GM23338 (cell line): ENCODE results near the gene CUX1. TPM values are rescaled to one million over a fixed set of nuclear protein-coding genes. Genes with fewer than 3 reads are reported as not detected.
A peak's percentile ranks its signal among the peaks of the same experiment; 100 is the strongest.

Source experiments
- ATAC-seq: fragments of 200-7000 bp; cut with Tn5 transposase; 3 replicates; pipeline ENCODE4 v1.9.1; 2020
- DNase-seq: peaks from one replicate; pipeline ENCODE4 v3.0.0-alpha.2; 2015; ENCODE audit warnings: low spot score
- H2AFZ ChIP-seq: fragments of 200-600 bp; sonication (generic); 2 replicates; pipeline ENCODE4 v1.8.0; 2016; ENCODE audit warnings: antibody characterized with exemption, mild to moderate bottlenecking, moderate library complexity
- H3F3A ChIP-seq: fragments of 200-600 bp; sonication (generic); replicated peaks from 2 replicates; pipeline ENCODE4 v1.8.0; 2017; ENCODE audit warnings: antibody characterized with exemption, mixed run types, low read depth
- H3K27ac ChIP-seq: fragments of 200-600 bp; sonication (generic); 2 replicates; pipeline ENCODE4 v1.6.1; 2016; ENCODE audit warnings: low read depth
- H3K27me3 ChIP-seq: fragments of 200-600 bp; sonication (generic); 2 replicates; pipeline ENCODE4 v1.8.0; 2016; ENCODE audit warnings: mild to moderate bottlenecking, mixed run types, moderate library complexity; ENCODE audit not compliant: insufficient read depth
- H3K36me3 ChIP-seq: fragments of 200-600 bp; sonication (generic); 2 replicates; pipeline ENCODE4 v1.8.0; 2016; ENCODE audit warnings: mild to moderate bottlenecking; ENCODE audit not compliant: insufficient read depth
- H3K4me1 ChIP-seq: fragments of 200-600 bp; sonication (generic); 2 replicates; pipeline ENCODE4 v1.8.0; 2016; ENCODE audit warnings: mild to moderate bottlenecking, moderate library complexity; ENCODE audit not compliant: insufficient read depth
- H3K4me2 ChIP-seq: fragments of 200-600 bp; sonication (generic); 2 replicates; pipeline ENCODE4 v1.7.1; 2017; ENCODE audit warnings: mixed run types
- H3K4me3 ChIP-seq: fragments of 200-600 bp; sonication (generic); 2 replicates; pipeline ENCODE4 v1.6.1; 2016; ENCODE audit warnings: mixed run types
- H3K79me2 ChIP-seq: fragments of 200-600 bp; sonication (generic); replicated peaks from 2 replicates; pipeline ENCODE4 v1.8.0; 2017; ENCODE audit warnings: mild to moderate bottlenecking; ENCODE audit not compliant: insufficient read depth
- H3K9me2 ChIP-seq: fragments of 200-600 bp; sonication (generic); 2 replicates; pipeline ENCODE4 v1.8.0; 2017; ENCODE audit not compliant: insufficient read depth
- H4K20me1 ChIP-seq: fragments of 200-600 bp; sonication (generic); replicated peaks from 2 replicates; pipeline ENCODE4 v1.8.0; 2017; ENCODE audit warnings: mild to moderate bottlenecking; ENCODE audit not compliant: insufficient read depth
- H3K27ac Mint-ChIP-seq: 2 replicates; pipeline ENCODE4 v1.8.0; 2020; ENCODE audit warnings: inconsistent platforms, mild to moderate bottlenecking, moderate library complexity, mixed read lengths
- H3K27me3 Mint-ChIP-seq: 3 replicates; pipeline ENCODE4 v1.8.0; 2022; ENCODE audit warnings: low read depth, mild to moderate bottlenecking, moderate library complexity, mixed read lengths, inconsistent platforms; ENCODE audit not compliant: insufficient read depth, poor library complexity
- H3K36me3 Mint-ChIP-seq: 3 replicates; pipeline ENCODE4 v1.8.0; 2021; ENCODE audit warnings: low read depth, mild to moderate bottlenecking, inconsistent platforms, moderate library complexity, mixed read lengths
- H3K4me1 Mint-ChIP-seq: 3 replicates; pipeline ENCODE4 v1.8.0; 2020; ENCODE audit warnings: mild to moderate bottlenecking, inconsistent platforms, mixed read lengths
- H3K4me3 Mint-ChIP-seq: 3 replicates; pipeline ENCODE4 v1.8.0; 2021; ENCODE audit warnings: moderate library complexity, mild to moderate bottlenecking, inconsistent platforms, mixed read lengths
- H3K9me3 Mint-ChIP-seq: 3 replicates; pipeline ENCODE4 v1.8.0; 2020; ENCODE audit warnings: moderate library complexity, mild to moderate bottlenecking, inconsistent platforms, mixed read lengths
- CREB1 ChIP-seq: fragments of 250-450 bp; sonication (Bioruptor Pico); IDR thresholded peaks from 2 replicates; pipeline ENCODE4 v1.5.0; 2020; ENCODE audit warnings: low read depth, mild to moderate bottlenecking, moderate library complexity
- EZH2 ChIP-seq: fragments of 200-600 bp; sonication (generic); IDR thresholded peaks from one replicate; pipeline ENCODE4 v1.8.0; 2017; ENCODE audit warnings: antibody characterized with exemption, mild to moderate bottlenecking, low read depth; ENCODE audit not compliant: unreplicated experiment
- NANOG ChIP-seq: IDR thresholded peaks from 2 replicates; pipeline ENCODE4 v1.6.1; 2016; ENCODE audit warnings: antibody characterized with exemption, borderline replicate concordance
- POLR2AphosphoS5 ChIP-seq: IDR thresholded peaks from 2 replicates; pipeline ENCODE4 v1.6.1; 2016; ENCODE audit warnings: antibody characterized with exemption, low read depth
- ZNF331 ChIP-seq: fragments of 250-450 bp; sonication (Bioruptor Pico); IDR thresholded peaks from 2 replicates; pipeline ENCODE4 v1.5.0; 2020; ENCODE audit warnings: low read depth, mild to moderate bottlenecking, moderate library complexity
- polyA plus RNA-seq: library from polyadenylated mRNA; unstranded; fragments of >200 nt; fragmentation: Nextera tagmentation; extraction: Ambion mirVana; gene quantifications from 2 replicates; pipeline ENCODE4 v1.2.1, GENCODE V29; 2016
- total RNA-seq: library from RNA; depleted of rRNA; stranded (reverse); fragments of >200 nt; shearing (Covaris generic); gene quantifications from 2 replicates; pipeline ENCODE4 v1.2.3, GENCODE V29; 2014
- TF ChIP-seq, protein P1 (sequence below), 2 experiments: fragments of 200-600 bp in 1 of 2; sonication (generic) in 1 of 2; conservative IDR thresholded peaks; 2 replicates each; pipeline versions ENCODE4 v1.5.1 to v1.6.1; 2016 to 2017; ENCODE audit warnings: antibody characterized with exemption in 2 of 2, low read depth in 2 of 2, mild to moderate bottlenecking in 2 of 2, moderate library complexity in 1 of 2
- TF ChIP-seq, protein P2 (sequence below): IDR thresholded peaks from 2 replicates; pipeline ENCODE4 v1.6.1; 2016; ENCODE audit warnings: antibody characterized with exemption
- TF ChIP-seq, protein P3 (sequence below): fragments of 250-450 bp; sonication (Bioruptor Pico); IDR thresholded peaks from 2 replicates; pipeline ENCODE4 v1.5.0; 2020; ENCODE audit warnings: mild to moderate bottlenecking, moderate library complexity

Gene CUX1
- total and polyA plus RNA-seq, 2 experiments from 2014 or later = 49.9 to 64.0 TPM

DNA sequence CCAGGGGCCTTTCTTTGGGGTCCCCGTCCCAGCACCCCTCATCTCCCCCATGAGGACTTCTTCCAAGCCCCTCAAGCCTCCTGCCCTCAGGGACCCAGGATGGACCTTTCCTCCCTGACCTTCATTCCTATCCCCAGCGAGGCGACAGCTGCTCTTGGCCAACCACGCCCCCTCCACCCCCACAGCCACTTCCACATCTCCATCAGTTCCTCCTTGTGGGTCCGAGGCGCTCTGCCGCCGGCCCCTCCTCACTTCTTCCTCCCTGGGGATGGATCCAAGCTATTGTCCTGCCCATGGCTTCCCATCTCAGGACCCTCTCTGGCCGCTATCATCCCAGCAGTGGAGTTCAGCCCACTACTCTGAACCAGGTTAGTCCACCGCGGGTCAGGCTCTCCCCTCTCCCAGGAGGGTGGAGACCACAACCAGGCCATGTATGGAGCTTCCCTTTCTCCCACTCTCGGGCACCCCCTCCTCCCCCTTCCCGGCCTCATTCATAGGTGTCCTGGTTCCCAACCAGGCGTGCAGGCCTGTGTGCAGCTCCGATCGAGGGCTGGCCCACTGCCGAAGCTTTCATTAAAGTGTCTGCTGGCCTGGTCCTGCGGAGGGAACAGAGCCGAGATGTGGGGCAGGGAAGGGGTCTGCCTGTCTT is 467.6 kb downstream of the CUX1 start:
- no peak for ATAC-seq
- TF ChIP-seq, protein P1, sequence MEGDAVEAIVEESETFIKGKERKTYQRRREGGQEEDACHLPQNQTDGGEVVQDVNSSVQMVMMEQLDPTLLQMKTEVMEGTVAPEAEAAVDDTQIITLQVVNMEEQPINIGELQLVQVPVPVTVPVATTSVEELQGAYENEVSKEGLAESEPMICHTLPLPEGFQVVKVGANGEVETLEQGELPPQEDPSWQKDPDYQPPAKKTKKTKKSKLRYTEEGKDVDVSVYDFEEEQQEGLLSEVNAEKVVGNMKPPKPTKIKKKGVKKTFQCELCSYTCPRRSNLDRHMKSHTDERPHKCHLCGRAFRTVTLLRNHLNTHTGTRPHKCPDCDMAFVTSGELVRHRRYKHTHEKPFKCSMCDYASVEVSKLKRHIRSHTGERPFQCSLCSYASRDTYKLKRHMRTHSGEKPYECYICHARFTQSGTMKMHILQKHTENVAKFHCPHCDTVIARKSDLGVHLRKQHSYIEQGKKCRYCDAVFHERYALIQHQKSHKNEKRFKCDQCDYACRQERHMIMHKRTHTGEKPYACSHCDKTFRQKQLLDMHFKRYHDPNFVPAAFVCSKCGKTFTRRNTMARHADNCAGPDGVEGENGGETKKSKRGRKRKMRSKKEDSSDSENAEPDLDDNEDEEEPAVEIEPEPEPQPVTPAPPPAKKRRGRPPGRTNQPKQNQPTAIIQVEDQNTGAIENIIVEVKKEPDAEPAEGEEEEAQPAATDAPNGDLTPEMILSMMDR (conservative IDR thresholded peaks at IDR 0.05; ENCODE audit: low read depth in 2 of 2) = no peak
- TF ChIP-seq CREB1 (CRISPR knock-in tag) = no peak
- no peak for TF ChIP-seq EZH2
- TF ChIP-seq, protein P2, sequence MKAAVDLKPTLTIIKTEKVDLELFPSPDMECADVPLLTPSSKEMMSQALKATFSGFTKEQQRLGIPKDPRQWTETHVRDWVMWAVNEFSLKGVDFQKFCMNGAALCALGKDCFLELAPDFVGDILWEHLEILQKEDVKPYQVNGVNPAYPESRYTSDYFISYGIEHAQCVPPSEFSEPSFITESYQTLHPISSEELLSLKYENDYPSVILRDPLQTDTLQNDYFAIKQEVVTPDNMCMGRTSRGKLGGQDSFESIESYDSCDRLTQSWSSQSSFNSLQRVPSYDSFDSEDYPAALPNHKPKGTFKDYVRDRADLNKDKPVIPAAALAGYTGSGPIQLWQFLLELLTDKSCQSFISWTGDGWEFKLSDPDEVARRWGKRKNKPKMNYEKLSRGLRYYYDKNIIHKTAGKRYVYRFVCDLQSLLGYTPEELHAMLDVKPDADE = no peak
- TF ChIP-seq ZNF331 (CRISPR knock-in tag) = no peak
- Histone ChIP-seq H3K27ac (no peak overlapping the region), H3K4me2 (peak overlapping the region; percentile 98; the same call in 1 of the 2 replicates), H3K9me2 (no peaks in the 10 kb centered on the region), H3K27me3 (peaks cover 17% of the 10 kb centered on the region; the same call in 1 of the 2 replicates), H2AFZ (no peak overlapping the region), H4K20me1 (peaks cover 11% of the 10 kb centered on the region), H3K4me1 (peaks cover 20% of the 10 kb centered on the region), H3K79me2 (no peaks in the 10 kb centered on the region; the same call in 1 of the 2 replicates), H3F3A (0 out of 2 replicates have a peak, but pooled peaks cover 10% of the 10 kb centered on the region), H3K4me3 (no peak overlapping the region; the same call in 1 of the 2 replicates), H3K36me3 (no peaks in the 10 kb centered on the region)
- no peaks in the 10 kb centered on the region; the same call in 2 of the 3 replicates for H3K9me3 Mint-ChIP-seq
- peak overlapping the region; percentile 55 for H3K4me3 Mint-ChIP-seq
- H3K27ac Mint-ChIP-seq = no peak overlapping the region
- H3K4me1 Mint-ChIP-seq = peaks cover 24% of the 10 kb centered on the region
- no peak for DNase-seq
- peaks cover 3% of the 10 kb centered on the region; the same call in 1 of the 3 replicates for H3K36me3 Mint-ChIP-seq
- H3K27me3 Mint-ChIP-seq = peaks cover 21% of the 10 kb centered on the region

DNA sequence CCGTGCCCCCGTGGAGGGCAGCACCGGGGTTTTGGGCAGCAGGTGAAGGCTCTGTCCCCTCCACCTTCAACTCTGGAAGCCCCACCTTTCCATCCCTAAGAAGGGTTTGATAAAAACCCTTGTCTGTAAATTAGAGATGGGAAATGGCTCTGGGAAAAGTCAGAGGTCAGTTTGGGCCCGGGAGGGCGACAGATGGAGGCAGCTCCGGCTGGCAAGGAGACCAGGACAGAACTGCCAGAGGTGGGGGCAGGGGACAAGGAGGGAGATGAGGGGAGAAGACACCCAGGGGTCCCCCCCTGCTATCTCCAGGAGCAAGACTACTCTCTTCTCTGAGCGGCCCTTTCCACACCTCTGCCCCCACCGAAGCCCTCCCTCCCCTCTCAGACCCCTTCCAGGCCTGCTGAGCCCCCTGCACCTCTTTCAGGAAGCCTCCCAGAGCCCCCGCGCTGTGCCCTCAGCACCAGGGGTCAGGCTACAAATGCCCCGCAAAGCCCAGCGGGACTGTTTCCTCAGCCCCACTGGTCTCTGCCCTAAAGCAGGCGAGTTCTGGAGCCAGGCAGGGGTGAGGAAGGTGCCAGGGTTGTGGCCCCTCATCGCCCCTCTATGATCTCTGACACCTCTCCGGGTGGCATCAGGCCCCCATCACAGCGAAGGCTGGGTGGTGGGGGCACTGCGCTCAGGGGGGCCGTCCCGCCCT is 468.3 kb downstream of the CUX1 start:
- H4K20me1 ChIP-seq = peaks cover 11% of the 10 kb centered on the region
- TF ChIP-seq POLR2AphosphoS5 (no peak), CREB1 (CRISPR knock-in tag) (no peak), NANOG (no peak)
- TF ChIP-seq, protein P2 = no peak
- TF ChIP-seq, protein P3, sequence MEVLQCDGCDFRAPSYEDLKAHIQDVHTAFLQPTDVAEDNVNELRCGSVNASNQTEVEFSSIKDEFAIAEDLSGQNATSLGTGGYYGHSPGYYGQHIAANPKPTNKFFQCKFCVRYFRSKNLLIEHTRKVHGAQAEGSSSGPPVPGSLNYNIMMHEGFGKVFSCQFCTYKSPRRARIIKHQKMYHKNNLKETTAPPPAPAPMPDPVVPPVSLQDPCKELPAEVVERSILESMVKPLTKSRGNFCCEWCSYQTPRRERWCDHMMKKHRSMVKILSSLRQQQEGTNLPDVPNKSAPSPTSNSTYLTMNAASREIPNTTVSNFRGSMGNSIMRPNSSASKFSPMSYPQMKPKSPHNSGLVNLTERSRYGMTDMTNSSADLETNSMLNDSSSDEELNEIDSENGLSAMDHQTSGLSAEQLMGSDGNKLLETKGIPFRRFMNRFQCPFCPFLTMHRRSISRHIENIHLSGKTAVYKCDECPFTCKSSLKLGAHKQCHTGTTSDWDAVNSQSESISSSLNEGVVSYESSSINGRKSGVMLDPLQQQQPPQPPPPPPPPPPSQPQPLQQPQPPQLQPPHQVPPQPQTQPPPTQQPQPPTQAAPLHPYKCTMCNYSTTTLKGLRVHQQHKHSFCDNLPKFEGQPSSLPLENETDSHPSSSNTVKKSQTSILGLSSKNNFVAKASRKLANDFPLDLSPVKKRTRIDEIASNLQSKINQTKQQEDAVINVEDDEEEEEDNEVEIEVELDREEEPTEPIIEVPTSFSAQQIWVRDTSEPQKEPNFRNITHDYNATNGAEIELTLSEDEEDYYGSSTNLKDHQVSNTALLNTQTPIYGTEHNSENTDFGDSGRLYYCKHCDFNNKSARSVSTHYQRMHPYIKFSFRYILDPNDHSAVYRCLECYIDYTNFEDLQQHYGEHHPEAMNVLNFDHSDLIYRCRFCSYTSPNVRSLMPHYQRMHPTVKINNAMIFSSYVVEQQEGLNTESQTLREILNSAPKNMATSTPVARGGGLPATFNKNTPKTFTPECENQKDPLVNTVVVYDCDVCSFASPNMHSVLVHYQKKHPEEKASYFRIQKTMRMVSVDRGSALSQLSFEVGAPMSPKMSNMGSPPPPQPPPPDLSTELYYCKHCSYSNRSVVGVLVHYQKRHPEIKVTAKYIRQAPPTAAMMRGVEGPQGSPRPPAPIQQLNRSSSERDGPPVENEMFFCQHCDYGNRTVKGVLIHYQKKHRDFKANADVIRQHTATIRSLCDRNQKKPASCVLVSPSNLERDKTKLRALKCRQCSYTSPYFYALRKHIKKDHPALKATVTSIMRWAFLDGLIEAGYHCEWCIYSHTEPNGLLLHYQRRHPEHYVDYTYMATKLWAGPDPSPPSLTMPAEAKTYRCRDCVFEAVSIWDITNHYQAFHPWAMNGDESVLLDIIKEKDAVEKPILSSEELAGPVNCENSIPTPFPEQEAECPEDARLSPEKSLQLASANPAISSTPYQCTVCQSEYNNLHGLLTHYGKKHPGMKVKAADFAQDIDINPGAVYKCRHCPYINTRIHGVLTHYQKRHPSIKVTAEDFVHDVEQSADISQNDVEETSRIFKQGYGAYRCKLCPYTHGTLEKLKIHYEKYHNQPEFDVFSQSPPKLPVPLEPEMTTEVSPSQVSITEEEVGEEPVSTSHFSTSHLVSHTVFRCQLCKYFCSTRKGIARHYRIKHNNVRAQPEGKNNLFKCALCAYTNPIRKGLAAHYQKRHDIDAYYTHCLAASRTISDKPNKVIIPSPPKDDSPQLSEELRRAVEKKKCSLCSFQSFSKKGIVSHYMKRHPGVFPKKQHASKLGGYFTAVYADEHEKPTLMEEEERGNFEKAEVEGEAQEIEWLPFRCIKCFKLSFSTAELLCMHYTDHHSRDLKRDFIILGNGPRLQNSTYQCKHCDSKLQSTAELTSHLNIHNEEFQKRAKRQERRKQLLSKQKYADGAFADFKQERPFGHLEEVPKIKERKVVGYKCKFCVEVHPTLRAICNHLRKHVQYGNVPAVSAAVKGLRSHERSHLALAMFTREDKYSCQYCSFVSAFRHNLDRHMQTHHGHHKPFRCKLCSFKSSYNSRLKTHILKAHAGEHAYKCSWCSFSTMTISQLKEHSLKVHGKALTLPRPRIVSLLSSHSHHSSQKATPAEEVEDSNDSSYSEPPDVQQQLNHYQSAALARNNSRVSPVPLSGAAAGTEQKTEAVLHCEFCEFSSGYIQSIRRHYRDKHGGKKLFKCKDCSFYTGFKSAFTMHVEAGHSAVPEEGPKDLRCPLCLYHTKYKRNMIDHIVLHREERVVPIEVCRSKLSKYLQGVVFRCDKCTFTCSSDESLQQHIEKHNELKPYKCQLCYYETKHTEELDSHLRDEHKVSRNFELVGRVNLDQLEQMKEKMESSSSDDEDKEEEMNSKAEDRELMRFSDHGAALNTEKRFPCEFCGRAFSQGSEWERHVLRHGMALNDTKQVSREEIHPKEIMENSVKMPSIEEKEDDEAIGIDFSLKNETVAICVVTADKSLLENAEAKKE (CRISPR knock-in tag) = no peak
- H3K9me2 ChIP-seq = no peaks in the 10 kb centered on the region
- H3K36me3 ChIP-seq = no peaks in the 10 kb centered on the region
- H3K4me1 ChIP-seq = peaks cover 17% of the 10 kb centered on the region
- H3K4me1 Mint-ChIP-seq = peaks cover 24% of the 10 kb centered on the region
- peak; percentile 5 for ATAC-seq
- H3K27ac ChIP-seq = no peak overlapping the region
- DNase-seq = no peak
- peak overlapping the region; percentile 55 for H3K4me3 Mint-ChIP-seq
- 0 out of 2 replicates have a peak, but pooled peaks cover 10% of the 10 kb centered on the region for H3F3A ChIP-seq
- H3K4me3 ChIP-seq = peak overlapping the region; percentile 88
- no peaks in the 10 kb centered on the region; the same call in 2 of the 3 replicates for H3K9me3 Mint-ChIP-seq
- H3K27me3 ChIP-seq = peaks cover 17% of the 10 kb centered on the region; the same call in 1 of the 2 replicates
- H3K36me3 Mint-ChIP-seq = peaks cover 3% of the 10 kb centered on the region; the same call in 1 of the 3 replicates
- H2AFZ ChIP-seq = no peak overlapping the region; the same call in 1 of the 2 replicates
- peak overlapping the region; percentile 98 for H3K4me2 ChIP-seq
- no peaks in the 10 kb centered on the region; the same call in 1 of the 2 replicates for H3K79me2 ChIP-seq
- peaks cover 21% of the 10 kb centered on the region for H3K27me3 Mint-ChIP-seq
- H3K27ac Mint-ChIP-seq = no peak overlapping the region
